H9 (cell line): ENCODE data around the gene TTC7B. TPM values are rescaled to one million over a fixed set of nuclear protein-coding genes. Genes with fewer than 3 reads are reported as not detected.
A peak's percentile ranks its signal among the peaks of the same experiment; 100 is the strongest.

Experiments used
- DNase-seq: peaks from one replicate; pipeline ENCODE4 v3.0.0-alpha.2; 2017
- H2AFZ ChIP-seq: one replicate; pipeline ENCODE4 v1.6.1; 2013; ENCODE audit warnings: mild to moderate bottlenecking, low read length, control low read depth, moderate library complexity
- H2AK5ac ChIP-seq: 2 replicates; pipeline ENCODE4 v1.6.1; 2013; ENCODE audit warnings: low read length, control low read depth, mixed read lengths; ENCODE audit not compliant: insufficient read length
- H2BK120ac ChIP-seq: one replicate; pipeline ENCODE4 v1.6.1; 2013; ENCODE audit warnings: low read depth, mild to moderate bottlenecking, low read length, control low read depth, inconsistent platforms; ENCODE audit not compliant: poor library complexity, severe bottlenecking
- H2BK12ac ChIP-seq: 2 replicates; pipeline ENCODE4 v1.6.1; 2013; ENCODE audit warnings: low read length, control low read depth, mixed read lengths, low read depth; ENCODE audit not compliant: insufficient read length
- H2BK15ac ChIP-seq: 2 replicates; pipeline ENCODE4 v1.6.1; 2013; ENCODE audit warnings: low read depth, low read length, control low read depth
- H2BK20ac ChIP-seq: one replicate; pipeline ENCODE4 v1.6.1; 2013; ENCODE audit warnings: low read depth, mild to moderate bottlenecking, low read length, control low read depth, inconsistent platforms; ENCODE audit not compliant: poor library complexity, severe bottlenecking
- H2BK5ac ChIP-seq: 2 replicates; pipeline ENCODE4 v1.6.1; 2013; ENCODE audit warnings: low read length, control low read depth, mixed read lengths; ENCODE audit not compliant: insufficient read length
- H3K14ac ChIP-seq: 2 replicates; pipeline ENCODE4 v1.6.1; 2013; ENCODE audit warnings: low read length, control low read depth; ENCODE audit not compliant: insufficient read depth
- H3K18ac ChIP-seq: 2 replicates; pipeline ENCODE4 v1.6.1; 2013; ENCODE audit warnings: low read depth, mild to moderate bottlenecking, mixed read lengths, low read length, control low read depth; ENCODE audit not compliant: insufficient read length
- H3K23ac ChIP-seq: 2 replicates; pipeline ENCODE4 v1.6.1; 2013; ENCODE audit warnings: low read length, control low read depth, mixed read lengths, low read depth; ENCODE audit not compliant: insufficient read length
- H3K23me2 ChIP-seq: 2 replicates; pipeline ENCODE4 v1.6.1; 2013; ENCODE audit warnings: low read depth, mild to moderate bottlenecking, mixed read lengths, low read length, control low read depth; ENCODE audit not compliant: insufficient read length, poor library complexity, severe bottlenecking
- H3K27ac ChIP-seq: 2 replicates; pipeline ENCODE4 v1.5.1; 2013; ENCODE audit warnings: low read length, control low read depth, mixed read lengths, low read depth; ENCODE audit not compliant: insufficient read length
- H3K27me3 ChIP-seq: 2 replicates; pipeline ENCODE4 v1.6.1; 2013; ENCODE audit warnings: low read length, control low read depth, inconsistent platforms; ENCODE audit not compliant: insufficient read depth
- H3K4ac ChIP-seq: 2 replicates; pipeline ENCODE4 v1.6.1; 2013; ENCODE audit warnings: low read depth, mild to moderate bottlenecking, control low read depth, inconsistent platforms, low read length, moderate library complexity
- H3K4me1 ChIP-seq: 2 replicates; pipeline ENCODE4 v1.6.1; 2013; ENCODE audit warnings: low read length, control low read depth, inconsistent platforms; ENCODE audit not compliant: insufficient read depth
- H3K4me2 ChIP-seq: 2 replicates; pipeline ENCODE4 v1.6.1; 2013; ENCODE audit warnings: low read length, control low read depth, mixed read lengths; ENCODE audit not compliant: insufficient read length, insufficient read depth
- H3K56ac ChIP-seq: 2 replicates; pipeline ENCODE4 v1.6.1; 2013; ENCODE audit warnings: low read depth, mild to moderate bottlenecking, mixed read lengths, low read length, control low read depth; ENCODE audit not compliant: insufficient read length
- H3K79me1 ChIP-seq: 2 replicates; pipeline ENCODE4 v1.6.1; 2013; ENCODE audit warnings: low read depth, mild to moderate bottlenecking, moderate library complexity, low read length, control low read depth, inconsistent platforms; ENCODE audit not compliant: insufficient read depth, poor library complexity, severe bottlenecking
- H3K79me2 ChIP-seq: 2 replicates; pipeline ENCODE4 v1.6.1; 2013; ENCODE audit warnings: low read length, control low read depth, inconsistent platforms; ENCODE audit not compliant: insufficient read depth
- H3K9ac ChIP-seq: 2 replicates; pipeline ENCODE4 v1.6.1; 2013; ENCODE audit warnings: low read length, control low read depth, mixed read lengths; ENCODE audit not compliant: insufficient read length; ENCODE audit errors: extremely low read depth
- H3K9me3 ChIP-seq: one replicate; pipeline ENCODE4 v1.6.1; 2013; ENCODE audit warnings: low read depth, low read length, inconsistent platforms; ENCODE audit not compliant: control insufficient read depth
- H3T11ph ChIP-seq: one replicate; pipeline ENCODE4 v1.6.1; 2013; ENCODE audit warnings: mild to moderate bottlenecking, low read length, control low read depth, inconsistent platforms
- H4K20me1 ChIP-seq: one replicate; pipeline ENCODE4 v1.6.1; 2013; ENCODE audit not compliant: control insufficient read depth, insufficient read length, insufficient read depth
- H4K5ac ChIP-seq: 2 replicates; pipeline ENCODE4 v1.6.1; 2013; ENCODE audit warnings: low read depth, mild to moderate bottlenecking, mixed read lengths, low read length, control low read depth; ENCODE audit not compliant: insufficient read length
- H4K8ac ChIP-seq: replicated peaks from 2 replicates; pipeline ENCODE4 v1.6.1; 2013; ENCODE audit warnings: low read length, control low read depth, mixed read lengths, low read depth; ENCODE audit not compliant: insufficient read length
- H4K91ac ChIP-seq: 2 replicates; pipeline ENCODE4 v1.6.1; 2013; ENCODE audit warnings: low read depth, mild to moderate bottlenecking, moderate library complexity, mixed read lengths, low read length, control low read depth; ENCODE audit not compliant: insufficient read length
- H3K27ac Mint-ChIP-seq, 3 experiments: 2 replicates in 2 of 3; 3 replicates in 1 of 3; pipeline ENCODE4 v1.8.0; 2020 to 2021; ENCODE audit warnings: mixed read lengths in 3 of 3, mild to moderate bottlenecking in 1 of 3, moderate library complexity in 1 of 3
- H3K27me3 Mint-ChIP-seq: 2 replicates; pipeline ENCODE4 v1.8.0; 2021; ENCODE audit warnings: low read depth, mild to moderate bottlenecking, moderate library complexity, mixed read lengths
- H3K36me3 Mint-ChIP-seq, 3 experiments: 2 replicates in 2 of 3; 3 replicates in 1 of 3; pipeline ENCODE4 v1.8.0; 2020 to 2021; ENCODE audit warnings: low read depth in 3 of 3, mixed read lengths in 3 of 3; ENCODE audit not compliant: insufficient read depth in 1 of 3
- H3K4me1 Mint-ChIP-seq, 2 experiments: 2 replicates each; pipeline ENCODE4 v1.8.0; 2020; ENCODE audit warnings: mixed read lengths in 2 of 2
- H3K4me3 Mint-ChIP-seq, 2 experiments: 2 replicates in 1 of 2; 3 replicates in 1 of 2; pipeline ENCODE4 v1.8.0; 2020 to 2021; ENCODE audit warnings: mild to moderate bottlenecking in 2 of 2, mixed read lengths in 2 of 2, moderate library complexity in 1 of 2
- H3K9me3 Mint-ChIP-seq, 2 experiments: 2 replicates in 1 of 2; 3 replicates in 1 of 2; pipeline ENCODE4 v1.8.0; 2020; ENCODE audit warnings: mild to moderate bottlenecking in 2 of 2, mixed read lengths in 2 of 2, moderate library complexity in 1 of 2
- CTCF ChIP-seq: fragments of 200-600 bp; sonication (generic); conservative IDR thresholded peaks from 3 replicates; pipeline ENCODE4 v1.8.0; 2021; ENCODE audit warnings: antibody characterized with exemption, mild to moderate bottlenecking
- WGBS: extraction: QIAGEN DNeasy Blood & Tissue Kit; methylation state at CpG from one replicate; pipeline ENCODE4 v1.1.7; 2013; ENCODE audit warnings: missing lambda C conversion rate, low lambda C conversion rate, mixed read lengths; ENCODE audit not compliant: insufficient read length; ENCODE audit errors: extremely low coverage; 5-methylcytosine and 5-hydroxymethylcytosine counted together
- total RNA-seq: library from RNA; stranded (reverse); gene quantifications from 2 replicates; pipeline ENCODE4 v1.2.1, GENCODE V29; 2021

TTC7B gene
- total RNA-seq, 1 experiment from 2014 or later, result 33.7 TPM

GRCh38 chr14:90514015-90514398, 302.2 kb downstream of the TTC7B start:
- no peak overlapping the region for H2BK15ac ChIP-seq
- H2BK5ac ChIP-seq, result no peak overlapping the region
- H3K56ac ChIP-seq, result no peak overlapping the region
- H3K79me2 ChIP-seq, result no peaks in the 10 kb centered on the region
- H3K9ac ChIP-seq, result no peak overlapping the region
- H3K14ac ChIP-seq, result peak overlapping the region; percentile 21; the same call in 1 of the 2 replicates
- H3K23me2 ChIP-seq, result no peaks in the 10 kb centered on the region
- peak overlapping the region; percentile 0 for H3T11ph ChIP-seq
- H2BK12ac ChIP-seq, result no peak overlapping the region
- H2BK120ac ChIP-seq, result no peak overlapping the region
- no peak overlapping the region for H2BK20ac ChIP-seq
- H3K4me1 ChIP-seq, result peaks cover 3% of the 10 kb centered on the region; the same call in 1 of the 2 replicates
- TF ChIP-seq CTCF, result no peak
- no peaks in the 10 kb centered on the region for H3K36me3 Mint-ChIP-seq
- H3K27me3 ChIP-seq, result no peaks in the 10 kb centered on the region
- no peak for DNase-seq
- no peaks in the 10 kb centered on the region; a peak in 1 of 5 replicates for H3K9me3 Mint-ChIP-seq
- H4K8ac ChIP-seq, result no peak overlapping the region
- H4K91ac ChIP-seq, result peak overlapping the region; percentile 2
- H2AK5ac ChIP-seq, result no peak overlapping the region
- H3K27ac Mint-ChIP-seq, result peak overlapping the region in 2 of 3 experiments; percentile 49 to 52; a peak in 3 of 7 replicates
- H3K27me3 Mint-ChIP-seq, result peaks cover under 1% of the 10 kb centered on the region; the same call in 1 of the 2 replicates
- no peak overlapping the region; the same call in 1 of the 2 replicates for H3K4ac ChIP-seq
- H3K4me2 ChIP-seq, result no peak overlapping the region
- H3K23ac ChIP-seq, result no peak overlapping the region
- peak overlapping the region; percentile 9 for H3K18ac ChIP-seq
- no peak overlapping the region for H4K5ac ChIP-seq
- no peak overlapping the region for H3K27ac ChIP-seq
- H3K9me3 ChIP-seq, result no peaks in the 10 kb centered on the region
- peaks cover 48 to 64% of the 10 kb centered on the region in 2 experiments for H3K4me1 Mint-ChIP-seq
- no peak overlapping the region for H3K4me3 Mint-ChIP-seq
- H3K79me1 ChIP-seq, result no peaks in the 10 kb centered on the region
- H4K20me1 ChIP-seq, result no peaks in the 10 kb centered on the region
- no peak overlapping the region for H2AFZ ChIP-seq
- WGBS, result no CpG with 5 or more reads among the region's 15 CpGs
